C4-2B (cell line): ENCODE measurements around the gene RFNG.

Experiments
- ZFX ChIP-seq: fragments of 450-650 bp; IDR thresholded peaks from 2 replicates; pipeline ENCODE4 v1.6.1; 2017
- TF ChIP-seq, protein P1 (sequence below): fragments of 450-650 bp; conservative IDR thresholded peaks from 2 replicates; pipeline ENCODE4 v1.5.1; 2017; ENCODE audit warnings: mild to moderate bottlenecking

DNA sequence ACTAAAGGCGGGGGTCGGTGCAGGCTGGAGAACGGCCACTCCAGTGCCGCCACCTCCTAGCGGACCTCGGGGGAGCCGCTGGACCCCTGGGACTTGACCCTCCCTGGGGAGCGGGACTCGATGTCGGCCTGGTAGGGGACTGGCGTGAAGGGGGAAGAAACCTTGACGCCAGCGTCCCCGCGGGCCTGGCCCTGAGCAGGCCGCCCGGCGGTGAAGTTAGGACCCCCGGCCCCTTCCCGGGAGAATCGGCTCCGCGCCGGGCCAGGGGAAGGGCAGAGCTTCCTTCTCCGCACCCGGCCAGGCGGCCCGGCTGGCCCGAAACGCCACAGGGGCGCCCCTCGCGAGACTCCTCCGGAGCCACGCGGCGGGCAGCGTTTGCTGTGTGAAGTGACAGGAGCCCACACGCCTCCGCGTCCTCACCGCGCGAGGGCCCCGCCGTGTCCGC lies 13.6 kb upstream of the RFNG start:
- TF ChIP-seq, protein P1, sequence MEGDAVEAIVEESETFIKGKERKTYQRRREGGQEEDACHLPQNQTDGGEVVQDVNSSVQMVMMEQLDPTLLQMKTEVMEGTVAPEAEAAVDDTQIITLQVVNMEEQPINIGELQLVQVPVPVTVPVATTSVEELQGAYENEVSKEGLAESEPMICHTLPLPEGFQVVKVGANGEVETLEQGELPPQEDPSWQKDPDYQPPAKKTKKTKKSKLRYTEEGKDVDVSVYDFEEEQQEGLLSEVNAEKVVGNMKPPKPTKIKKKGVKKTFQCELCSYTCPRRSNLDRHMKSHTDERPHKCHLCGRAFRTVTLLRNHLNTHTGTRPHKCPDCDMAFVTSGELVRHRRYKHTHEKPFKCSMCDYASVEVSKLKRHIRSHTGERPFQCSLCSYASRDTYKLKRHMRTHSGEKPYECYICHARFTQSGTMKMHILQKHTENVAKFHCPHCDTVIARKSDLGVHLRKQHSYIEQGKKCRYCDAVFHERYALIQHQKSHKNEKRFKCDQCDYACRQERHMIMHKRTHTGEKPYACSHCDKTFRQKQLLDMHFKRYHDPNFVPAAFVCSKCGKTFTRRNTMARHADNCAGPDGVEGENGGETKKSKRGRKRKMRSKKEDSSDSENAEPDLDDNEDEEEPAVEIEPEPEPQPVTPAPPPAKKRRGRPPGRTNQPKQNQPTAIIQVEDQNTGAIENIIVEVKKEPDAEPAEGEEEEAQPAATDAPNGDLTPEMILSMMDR: no peak
- TF ChIP-seq ZFX: no peak
